Lower lobe of right lung (tissue), 2 donors: ENCODE data around the gene NT5C1B. TPM values are rescaled to one million over a fixed set of nuclear protein-coding genes. Genes with fewer than 3 reads are reported as not detected.

ENCODE experiments used
- ATAC-seq, 2 donors: fragments of 200-7000 bp; cut with Tn5 transposase; one replicate each; pipeline ENCODE4 v1.9.1; 2020 to 2022; ENCODE audit warnings: mild to moderate bottlenecking in 2 of 2, moderate library complexity in 2 of 2
- DNase-seq: peaks from one replicate; pipeline ENCODE4 v3.0.0-alpha.2; 2020
- H3K27ac ChIP-seq: fragments of 200-600 bp; one replicate; pipeline ENCODE4 v1.8.0; 2022
- H3K27me3 ChIP-seq: fragments of 200-600 bp; one replicate; pipeline ENCODE4 v1.8.0; 2022; ENCODE audit warnings: low read depth
- H3K36me3 ChIP-seq: fragments of 200-600 bp; one replicate; pipeline ENCODE4 v1.8.0; 2022; ENCODE audit warnings: mild to moderate bottlenecking
- H3K4me1 ChIP-seq: fragments of 200-600 bp; one replicate; pipeline ENCODE4 v1.8.0; 2022
- H3K4me3 ChIP-seq: fragments of 200-600 bp; one replicate; pipeline ENCODE4 v1.8.0; 2022; ENCODE audit warnings: mild to moderate bottlenecking
- H3K9me3 ChIP-seq: fragments of 200-600 bp; one replicate; pipeline ENCODE4 v1.8.0; 2022
- CTCF ChIP-seq: fragments of 200-600 bp; IDR thresholded peaks from one replicate; pipeline ENCODE4 v1.8.0; 2022; ENCODE audit warnings: antibody characterized with exemption, mild to moderate bottlenecking
- intact Hi-C: fragments of 100-400 bp; cut with DNase I; formaldehyde crosslinking; loops from one replicate; pipeline ENCODE4 v1.11.0; 2022
- total RNA-seq: library from RNA; stranded (reverse); fragmentation: NEBNext Ultra II Directional; extraction: Animal tissue kit (Norgen Biotek cat#: 25700); gene quantifications from one replicate; pipeline ENCODE4 v1.2.1, GENCODE V29; 2021
- donor health status: DM: no; HTN: yes; CAD: no; lungs with severe emphysema.

Gene NT5C1B
- total RNA-seq, 1 donor from 2014 or later = not detected

- no peak for TF ChIP-seq CTCF
- no peak overlapping the region for H3K27ac ChIP-seq
- no peak overlapping the region for H3K4me3 ChIP-seq
- DNase-seq (no peak), ATAC-seq (peak in 1 of 2 donors; percentile 35)
- no peaks in the 10 kb centered on the region for H3K27me3 ChIP-seq
- peaks cover 4% of the 10 kb centered on the region for H3K9me3 ChIP-seq
- no peaks in the 10 kb centered on the region for H3K36me3 ChIP-seq
- intact Hi-C loops = no loop called here
- H3K4me1 ChIP-seq = no peaks in the 10 kb centered on the region
These were observed 5.3 kb downstream of the NT5C1B start for GRCh38 chr2:18583905-18584607.

- intact Hi-C loops = no loop called here
- ATAC-seq (no peak), DNase-seq (no peak)
- Histone ChIP-seq H3K36me3 (no peaks in the 10 kb centered on the region), H3K4me3 (no peak overlapping the region), H3K9me3 (peaks cover 6% of the 10 kb centered on the region), H3K4me1 (no peaks in the 10 kb centered on the region), H3K27me3 (no peaks in the 10 kb centered on the region), H3K27ac (no peak overlapping the region)
- no peak for TF ChIP-seq CTCF
These were observed 8.8 kb downstream of the NT5C1B start for GRCh38 chr2:18580606-18581005.

GRCh38 chr2:18578033-18578432 is 11.3 kb downstream of the NT5C1B start:
- peaks cover 6% of the 10 kb centered on the region for H3K9me3 ChIP-seq
- H3K4me1 ChIP-seq = no peaks in the 10 kb centered on the region
- no peaks in the 10 kb centered on the region for H3K36me3 ChIP-seq
- no peak for TF ChIP-seq CTCF
- no peaks in the 10 kb centered on the region for H3K27me3 ChIP-seq
- DNase-seq = no peak
- H3K4me3 ChIP-seq = no peak overlapping the region
- ATAC-seq = no peak
- H3K27ac ChIP-seq = no peak overlapping the region
- intact Hi-C loops = no loop called here

GRCh38 chr2:18566145-18566769 is 23.1 kb downstream of the NT5C1B start:
- H3K36me3 ChIP-seq = no peaks in the 10 kb centered on the region
- no peaks in the 10 kb centered on the region for H3K27me3 ChIP-seq
- H3K27ac ChIP-seq = no peak overlapping the region
- no peak overlapping the region for H3K4me3 ChIP-seq
- H3K4me1 ChIP-seq = no peaks in the 10 kb centered on the region
- ATAC-seq (no peak), DNase-seq (no peak)
- intact Hi-C loops = no loop called here
- no peaks in the 10 kb centered on the region for H3K9me3 ChIP-seq
- no peak for TF ChIP-seq CTCF

GRCh38 chr2:18560797-18561085 is 28.6 kb downstream of the NT5C1B start:
- Histone ChIP-seq H3K9me3 (no peaks in the 10 kb centered on the region), H3K4me3 (peak overlapping the region; percentile 80), H3K27ac (peak overlapping the region; percentile 98), H3K36me3 (peaks cover under 1% of the 10 kb centered on the region), H3K4me1 (peaks cover 23% of the 10 kb centered on the region), H3K27me3 (no peaks in the 10 kb centered on the region)
- intact Hi-C loops = no loop called here
- no peak for TF ChIP-seq CTCF
- ATAC-seq = no peak
- DNase-seq = no peak
